Endothelial cell of umbilical vein (primary cell): ENCODE measurements around the gene ARMC7. TPM values are rescaled to one million over a fixed set of nuclear protein-coding genes. Genes with fewer than 3 reads are reported as not detected.

Source experiments
- BruUV-seq: library from RNA; stranded (reverse); fragments of 400-500 nt; replicated peaks from 2 replicates; lab custom pipeline; 2021; lab: Mats Ljungman, UMichigan
- CTCF ChIA-PET: fragments of 300-600, 350-600 bp; sonication (Branson Sonifier 250); formaldehyde crosslinking; loops from one replicate; lab custom pipeline; 2021; ENCODE audit warnings: antibody characterized with exemption, inconsistent platforms; lab: Charles Lee
- POLR2A ChIA-PET: fragments of 300-600, 350-600 bp; sonication (Branson Sonifier 250); formaldehyde crosslinking; loops from one replicate; lab custom pipeline; 2021; ENCODE audit warnings: antibody characterized with exemption, inconsistent platforms; lab: Charles Lee
- DNase-seq: peaks from one replicate; pipeline ENCODE4 v3.0.0-alpha.2; 2011; ENCODE audit warnings: low read depth, low spot score
- FAIRE-seq: peaks from 2 replicates; lab custom pipeline; 2011; peaks lifted over from hg19 to GRCh38; lab: Jason Lieb, UNC
- H2AFZ ChIP-seq: 2 replicates; pipeline ENCODE4 v1.6.0; 2012; ENCODE audit warnings: low read depth, low read length, control low read depth, inconsistent platforms
- H3K27ac ChIP-seq: 2 replicates; pipeline ENCODE4 v1.5.1; 2011; ENCODE audit warnings: low read depth, mild to moderate bottlenecking, control low read depth, low read length, moderate library complexity; ENCODE audit not compliant: insufficient read depth
- H3K27me3 ChIP-seq, 2 experiments: 2 replicates each; pipeline versions ENCODE4 v1.6.0 to v1.6.1; 2011; ENCODE audit warnings: low read length in 2 of 2, mixed read lengths in 1 of 2; ENCODE audit not compliant: control insufficient read depth in 2 of 2, insufficient read depth in 2 of 2
- H3K36me3 ChIP-seq, 2 experiments: 2 replicates in 1 of 2; 3 replicates in 1 of 2; pipeline ENCODE4 v1.5.1; 2011; ENCODE audit warnings: low read length in 2 of 2, mild to moderate bottlenecking in 1 of 2, moderate library complexity in 1 of 2; ENCODE audit not compliant: control insufficient read depth in 2 of 2, insufficient read depth in 2 of 2; ENCODE audit errors: extremely low read depth in 1 of 2
- H3K4me1 ChIP-seq: 3 replicates; pipeline ENCODE4 v1.5.1; 2011; ENCODE audit warnings: mild to moderate bottlenecking, low read length; ENCODE audit not compliant: control insufficient read depth, insufficient read depth; ENCODE audit errors: extremely low read depth
- H3K4me2 ChIP-seq: 2 replicates; pipeline ENCODE4 v1.6.1; 2011; ENCODE audit warnings: low read length, control low read depth, mixed read lengths; ENCODE audit not compliant: insufficient read depth
- H3K4me3 ChIP-seq, 3 experiments: fragments of 200-600 bp in 1 of 3; sonication (generic), shearing (Covaris generic) in 1 of 3; replicated peaks in 1 of 3; 2 replicates each; pipeline ENCODE4 v1.5.1; 2011 to 2016; ENCODE audit warnings: control low read depth in 3 of 3, low read length in 3 of 3, mild to moderate bottlenecking in 2 of 3, inconsistent platforms in 1 of 3, low read depth in 1 of 3, moderate library complexity in 1 of 3; ENCODE audit not compliant: insufficient read depth in 1 of 3
- H3K79me2 ChIP-seq: 2 replicates; pipeline ENCODE4 v1.6.0; 2012; ENCODE audit warnings: low read length, inconsistent platforms; ENCODE audit not compliant: control insufficient read depth, insufficient read depth
- H3K9ac ChIP-seq: replicated peaks from 2 replicates; pipeline ENCODE3; 2011; ENCODE audit warnings: low read length, control low read depth; ENCODE audit not compliant: insufficient read depth; ENCODE audit errors: extremely low read depth
- H3K9me1 ChIP-seq: replicated peaks from 3 replicates; pipeline ENCODE4 v1.6.0; 2011; ENCODE audit warnings: mild to moderate bottlenecking, low read length; ENCODE audit not compliant: control insufficient read depth, insufficient read depth; ENCODE audit errors: extremely low read depth
- H3K9me3 ChIP-seq: replicated peaks from 2 replicates; pipeline ENCODE4 v1.5.1; 2012; ENCODE audit warnings: low read length, inconsistent platforms; ENCODE audit not compliant: control insufficient read depth, insufficient read depth
- H4K20me1 ChIP-seq: replicated peaks from 2 replicates; pipeline ENCODE3; 2011; ENCODE audit warnings: mild to moderate bottlenecking, low read length; ENCODE audit not compliant: control insufficient read depth, insufficient read depth; ENCODE audit errors: extremely low read depth
- EZH2 ChIP-seq: IDR thresholded peaks from 2 replicates; pipeline ENCODE4 v1.6.1; 2012; ENCODE audit warnings: borderline replicate concordance, low read depth, mild to moderate bottlenecking, moderate library complexity, low read length, inconsistent platforms; ENCODE audit not compliant: severe bottlenecking
- FOS ChIP-seq: IDR thresholded peaks from 2 replicates; pipeline ENCODE4 v1.6.1; 2011; ENCODE audit warnings: mild to moderate bottlenecking, low read length, moderate library complexity, borderline replicate concordance; ENCODE audit not compliant: insufficient read depth
- GATA2 ChIP-seq: IDR thresholded peaks from 2 replicates; pipeline ENCODE4 v1.7.0; 2011; ENCODE audit warnings: low read depth, mild to moderate bottlenecking, moderate library complexity, mixed read lengths, low read length; ENCODE audit not compliant: insufficient read length, insufficient read depth
- JUN ChIP-seq: IDR thresholded peaks from 2 replicates; pipeline ENCODE4 v1.6.1; 2011; ENCODE audit warnings: borderline replicate concordance, low read depth; ENCODE audit not compliant: insufficient read length, insufficient read depth
- MAX ChIP-seq: IDR thresholded peaks from 2 replicates; pipeline ENCODE4 v1.6.1; 2011; ENCODE audit not compliant: insufficient read depth, insufficient read length
- MYC ChIP-seq: IDR thresholded peaks from one replicate; pipeline ENCODE4 v1.6.1; 2011; ENCODE audit warnings: mild to moderate bottlenecking, low read depth, low read length
- POLR2A ChIP-seq: IDR thresholded peaks from 2 replicates; pipeline ENCODE4 v1.6.1; 2012; ENCODE audit warnings: low read depth, mild to moderate bottlenecking, control low read depth, low read length
- POLR2AphosphoS5 ChIP-seq: IDR thresholded peaks from 2 replicates; pipeline ENCODE4 v1.6.1; 2012; ENCODE audit warnings: low read depth, mild to moderate bottlenecking, control low read depth, low read length, moderate library complexity; ENCODE audit not compliant: insufficient read depth
- dilution Hi-C: fragments of 300-500 bp; cut with MboI; formaldehyde crosslinking; loops from one replicate; pipeline ENCODE4 v1.15.0; 2019; ENCODE audit warnings: low sequenced_read_pairs; ENCODE audit not compliant: extremely low pct_ligation_motif_present
- intact Hi-C: fragments of 100-400 bp; cut with micrococcal nuclease; formaldehyde crosslinking; loops from one replicate; pipeline ENCODE4 v1.10.0; 2022
- polyA plus RNA-seq, 4 experiments: library from polyadenylated mRNA; depleted of rRNA in 3 of 4; stranded (reverse) in 3 of 4; unstranded in 1 of 4; fragments of >200 nt; gene quantifications; 2 replicates each; pipeline versions ENCODE4 v1.2.1 to v1.2.3, GENCODE V29; 2011 to 2012; ENCODE audit warnings: missing spikeins in 1 of 4
- total RNA-seq: library from RNA; stranded (reverse); gene quantifications from 2 replicates; pipeline ENCODE4 v1.2.3, GENCODE V29; 2021
- TF ChIP-seq, protein P1 (sequence below), 2 donors: IDR thresholded peaks; 1 replicate in 1 of 2; 2 replicates in 1 of 2; pipeline ENCODE4 v1.5.1; 2011; ENCODE audit warnings: low read length in 2 of 2, mild to moderate bottlenecking in 2 of 2, moderate library complexity in 2 of 2, control low read depth in 1 of 2, inconsistent platforms in 1 of 2, low read depth in 1 of 2; ENCODE audit not compliant: insufficient read depth in 1 of 2; ENCODE audit errors: extremely low read depth in 1 of 2

Gene ARMC7
- total and polyA plus RNA-seq, 2 donors (not counting 3 experiments of a cell fraction or from before 2014, with no cell fraction given), result 11.8 to 15.7 TPM

DNA sequence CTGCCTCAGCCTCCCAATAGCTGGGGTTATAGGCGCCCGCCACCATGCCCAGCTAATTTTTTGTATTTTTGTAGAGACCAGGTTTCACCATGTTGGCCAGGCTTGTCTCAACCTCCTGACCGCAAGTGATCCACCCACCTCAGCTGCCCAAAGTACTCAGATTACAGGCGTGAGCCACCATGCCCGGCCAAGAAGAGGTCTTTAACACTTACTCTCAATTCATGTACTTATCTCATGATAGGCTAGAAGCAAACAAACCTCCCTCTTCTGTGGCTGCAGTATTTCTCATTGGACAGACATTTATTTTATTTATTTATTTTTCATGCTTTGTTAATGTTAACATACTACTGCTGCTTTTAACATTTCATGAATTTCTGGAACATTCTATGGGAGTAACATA lies 28.8 kb downstream of the ARMC7 start:
- dilution Hi-C loops, result no loop called here
- no peak overlapping the region for H3K27ac ChIP-seq
- peaks cover 16% of the 10 kb centered on the region in 2 experiments for H3K36me3 ChIP-seq
- BruUV-seq, result no TSS peak
- H3K9me1 ChIP-seq, result no peaks in the 10 kb centered on the region
- no peak for DNase-seq
- H3K4me1 ChIP-seq, result peaks cover 2% of the 10 kb centered on the region
- no peak for TF ChIP-seq POLR2AphosphoS5
- H3K9ac ChIP-seq, result no peak overlapping the region
- intact Hi-C loops, result no loop called here
- ChIA-PET CTCF (interaction anchor here (0.7 kb wide), 1 partner anchor 25 kb away, joined by 3 read pairs; no protein-coding TSS in a partner anchor), POLR2A (no interaction called here)
- no peak overlapping the region for H3K4me2 ChIP-seq
- no peaks in the 10 kb centered on the region for H3K9me3 ChIP-seq
- H2AFZ ChIP-seq, result no peak overlapping the region
- H3K4me3 ChIP-seq, result no peak overlapping the region
- H4K20me1 ChIP-seq, result no peaks in the 10 kb centered on the region
- H3K79me2 ChIP-seq, result peaks cover 12% of the 10 kb centered on the region
- no peak for FAIRE-seq
- H3K27me3 ChIP-seq, result no peaks in the 10 kb centered on the region

DNA sequence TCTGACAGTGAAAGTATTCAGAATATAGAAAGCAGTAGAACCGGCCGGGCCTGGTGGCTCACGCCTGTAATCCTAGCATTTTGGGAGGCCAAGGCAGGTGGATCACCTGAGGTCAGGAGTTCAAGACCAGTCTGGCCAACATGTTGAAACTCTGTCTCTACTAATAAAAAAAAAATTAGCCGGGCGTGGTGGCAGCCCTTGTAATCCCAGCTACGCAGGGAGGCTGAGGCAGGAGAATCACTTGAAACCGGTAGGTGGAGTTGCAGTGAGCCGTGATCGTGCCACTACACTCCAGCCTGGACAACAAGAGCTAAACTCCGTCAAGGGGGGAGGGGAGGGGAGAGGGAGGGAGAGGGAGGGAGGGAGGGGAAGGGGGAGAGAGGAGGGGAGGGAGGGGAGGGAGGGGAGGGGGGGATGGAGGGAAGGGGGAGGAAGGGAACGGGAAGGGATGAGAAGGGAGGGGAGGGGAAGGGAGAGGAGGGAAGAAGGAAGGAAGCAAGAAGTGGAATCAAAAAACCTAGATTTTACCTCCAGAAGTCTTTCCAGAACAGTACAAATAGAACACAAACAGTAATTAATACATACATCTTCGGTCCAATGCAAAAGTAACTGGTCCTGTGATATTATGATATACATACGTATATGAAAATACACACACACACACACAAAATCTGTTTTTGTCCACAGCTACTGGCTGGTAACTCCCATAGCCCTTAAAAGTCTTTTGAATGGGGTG lies 32.6 kb downstream of the ARMC7 start:
- Histone ChIP-seq H3K4me1 (no peaks in the 10 kb centered on the region), H2AFZ (no peak overlapping the region), H3K36me3 (peaks cover 23 to 37% of the 10 kb centered on the region in 2 experiments), H3K9ac (no peak overlapping the region), H3K9me1 (no peaks in the 10 kb centered on the region), H3K4me2 (no peak overlapping the region), H3K27ac (no peak overlapping the region), H3K9me3 (no peaks in the 10 kb centered on the region), H3K27me3 (no peaks in the 10 kb centered on the region), H4K20me1 (no peaks in the 10 kb centered on the region), H3K4me3 (no peak overlapping the region), H3K79me2 (peaks cover 41% of the 10 kb centered on the region)
- FAIRE-seq, result no peak
- ChIA-PET POLR2A (interaction anchor here (0.5 to 1.6 kb wide), 2 partner anchors 12 to 25 kb away, joined by 3 to 5 read pairs; partner anchors contain the start of gene JPT1), CTCF (interaction anchor here (1.2 to 2.2 kb wide), 2 partner anchors 28 to 29 kb away, joined by 4 to 7 read pairs; no protein-coding TSS in a partner anchor)
- no TSS peak for BruUV-seq
- intact Hi-C loops, result no loop called here
- dilution Hi-C loops, result no loop called here
- TF ChIP-seq JUN (no peak), GATA2 (no peak), FOS (no peak), MAX (no peak), MYC (no peak), POLR2AphosphoS5 (no peak), EZH2 (no peak), POLR2A (no peak)
- TF ChIP-seq, protein P1, sequence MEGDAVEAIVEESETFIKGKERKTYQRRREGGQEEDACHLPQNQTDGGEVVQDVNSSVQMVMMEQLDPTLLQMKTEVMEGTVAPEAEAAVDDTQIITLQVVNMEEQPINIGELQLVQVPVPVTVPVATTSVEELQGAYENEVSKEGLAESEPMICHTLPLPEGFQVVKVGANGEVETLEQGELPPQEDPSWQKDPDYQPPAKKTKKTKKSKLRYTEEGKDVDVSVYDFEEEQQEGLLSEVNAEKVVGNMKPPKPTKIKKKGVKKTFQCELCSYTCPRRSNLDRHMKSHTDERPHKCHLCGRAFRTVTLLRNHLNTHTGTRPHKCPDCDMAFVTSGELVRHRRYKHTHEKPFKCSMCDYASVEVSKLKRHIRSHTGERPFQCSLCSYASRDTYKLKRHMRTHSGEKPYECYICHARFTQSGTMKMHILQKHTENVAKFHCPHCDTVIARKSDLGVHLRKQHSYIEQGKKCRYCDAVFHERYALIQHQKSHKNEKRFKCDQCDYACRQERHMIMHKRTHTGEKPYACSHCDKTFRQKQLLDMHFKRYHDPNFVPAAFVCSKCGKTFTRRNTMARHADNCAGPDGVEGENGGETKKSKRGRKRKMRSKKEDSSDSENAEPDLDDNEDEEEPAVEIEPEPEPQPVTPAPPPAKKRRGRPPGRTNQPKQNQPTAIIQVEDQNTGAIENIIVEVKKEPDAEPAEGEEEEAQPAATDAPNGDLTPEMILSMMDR (IDR thresholded peaks at IDR 0.05; ENCODE audit: extremely low read depth in 1 of 2, insufficient read depth in 1 of 2, low read depth in 1 of 2, low read length in 2 of 2), result no peak
- no peak for DNase-seq
